MM.1S (cell line): ENCODE results near the gene TAF1A.

ENCODE experiments used
- DNase-seq: peaks from one replicate; pipeline ENCODE4 v3.0.0-alpha.2; 2015
- H2AFZ ChIP-seq: fragments of 300-600 bp; sonication (generic); 2 replicates; pipeline ENCODE4 v1.6.0; 2016; ENCODE audit warnings: antibody characterized with exemption, low read length
- H3F3A ChIP-seq: fragments of 300-600 bp; sonication (generic); 2 replicates; pipeline ENCODE4 v1.6.1; 2016; ENCODE audit warnings: mild to moderate bottlenecking, antibody characterized with exemption, low read length, moderate library complexity, mixed read lengths; ENCODE audit not compliant: insufficient read depth
- H3K27ac ChIP-seq: fragments of 300-600 bp; sonication (generic); 2 replicates; pipeline ENCODE4 v1.5.1; 2016; ENCODE audit warnings: mild to moderate bottlenecking, low read length
- H3K27me3 ChIP-seq: fragments of 300-600 bp; sonication (generic); replicated peaks from 2 replicates; pipeline ENCODE4 v1.6.0; 2016; ENCODE audit warnings: low read length; ENCODE audit not compliant: insufficient read depth
- H3K36me3 ChIP-seq: fragments of 300-600 bp; sonication (generic); replicated peaks from 2 replicates; pipeline ENCODE4 v1.6.1; 2016; ENCODE audit warnings: mild to moderate bottlenecking, low read length, mixed read lengths; ENCODE audit not compliant: insufficient read depth
- H3K4me1 ChIP-seq: fragments of 300-600 bp; sonication (generic); 2 replicates; pipeline ENCODE4 v1.6.1; 2016; ENCODE audit warnings: low read length, mixed read lengths
- H3K4me2 ChIP-seq: fragments of 300-600 bp; sonication (generic); 2 replicates; pipeline ENCODE4 v1.6.0; 2016; ENCODE audit warnings: low read depth, low read length
- H3K4me3 ChIP-seq: fragments of 300-600 bp; sonication (generic); 2 replicates; pipeline ENCODE4 v1.5.1; 2016; ENCODE audit warnings: low read length, mixed read lengths
- H3K79me2 ChIP-seq: fragments of 300-600 bp; sonication (generic); 2 replicates; pipeline ENCODE4 v1.6.1; 2016; ENCODE audit warnings: mixed run types, low read length, mixed read lengths
- H3K9ac ChIP-seq: fragments of 300-600 bp; sonication (generic); 2 replicates; pipeline ENCODE4 v1.6.1; 2016; ENCODE audit warnings: low read length, mixed read lengths
- H3K9me2 ChIP-seq: fragments of 300-600 bp; sonication (generic); replicated peaks from 2 replicates; pipeline ENCODE4 v1.6.1; 2016; ENCODE audit warnings: mild to moderate bottlenecking, low read length, mixed read lengths; ENCODE audit not compliant: insufficient read depth
- H3K9me3 ChIP-seq: fragments of 300-600 bp; sonication (generic); replicated peaks from 2 replicates; pipeline ENCODE4 v1.6.1; 2016; ENCODE audit warnings: mild to moderate bottlenecking, low read length, mixed read lengths; ENCODE audit not compliant: insufficient read depth
- H4K20me1 ChIP-seq: fragments of 300-600 bp; sonication (generic); 2 replicates; pipeline ENCODE4 v1.6.1; 2016; ENCODE audit warnings: mild to moderate bottlenecking, low read length, moderate library complexity, mixed read lengths; ENCODE audit not compliant: insufficient read depth
- CTCF ChIP-seq: fragments of 300-600 bp; sonication (generic); IDR thresholded peaks from 2 replicates; pipeline ENCODE4 v1.5.1; 2016; ENCODE audit warnings: antibody characterized with exemption, low read length, mixed read lengths
- EZH2 ChIP-seq: fragments of 300-600 bp; sonication (generic); optimal IDR thresholded peaks from 2 replicates; pipeline ENCODE3; 2017; ENCODE audit warnings: low read depth, mild to moderate bottlenecking, antibody characterized with exemption, low read length, mixed read lengths
- EZH2phosphoT487 ChIP-seq: fragments of 300-600 bp; sonication (generic); IDR thresholded peaks from 2 replicates; pipeline ENCODE4 v1.6.1; 2018; ENCODE audit warnings: antibody characterized with exemption, low read length

TAF1A gene

DNA sequence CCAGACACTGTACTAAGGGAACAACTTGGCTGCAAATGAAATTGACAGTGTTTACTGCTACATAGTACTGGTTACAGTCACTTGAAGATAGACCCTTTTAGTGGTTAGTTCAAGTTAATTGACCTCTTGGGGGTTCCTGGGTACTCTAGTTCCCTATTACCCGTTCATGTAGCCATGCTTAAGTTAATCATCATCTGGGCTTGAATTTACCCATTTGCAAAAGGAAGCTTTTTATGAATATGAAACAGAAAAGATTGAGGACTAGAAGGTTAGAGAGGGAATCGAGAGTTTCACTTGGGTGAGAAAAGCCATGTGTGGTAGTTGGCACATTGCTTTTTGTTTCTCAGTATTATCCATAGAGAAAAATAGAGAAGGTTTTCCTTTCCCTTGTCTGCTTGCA, 30.8 kb upstream of the TAF1A start:
- Histone ChIP-seq H4K20me1 (no peaks in the 10 kb centered on the region), H3K4me3 (no peak overlapping the region), H3K27ac (no peak overlapping the region), H2AFZ (no peak overlapping the region), H3K9me2 (no peaks in the 10 kb centered on the region), H3K9me3 (no peaks in the 10 kb centered on the region), H3K4me1 (peaks cover 28% of the 10 kb centered on the region), H3K36me3 (no peaks in the 10 kb centered on the region), H3K27me3 (no peaks in the 10 kb centered on the region), H3K79me2 (peaks cover 12% of the 10 kb centered on the region), H3F3A (peaks cover 12% of the 10 kb centered on the region), H3K9ac (no peak overlapping the region), H3K4me2 (peak overlapping the region; percentile 22; the same call in 1 of the 2 replicates)
- TF ChIP-seq EZH2 (no peak), CTCF (no peak), EZH2phosphoT487 (no peak)
- DNase-seq = peak; percentile 45

DNA sequence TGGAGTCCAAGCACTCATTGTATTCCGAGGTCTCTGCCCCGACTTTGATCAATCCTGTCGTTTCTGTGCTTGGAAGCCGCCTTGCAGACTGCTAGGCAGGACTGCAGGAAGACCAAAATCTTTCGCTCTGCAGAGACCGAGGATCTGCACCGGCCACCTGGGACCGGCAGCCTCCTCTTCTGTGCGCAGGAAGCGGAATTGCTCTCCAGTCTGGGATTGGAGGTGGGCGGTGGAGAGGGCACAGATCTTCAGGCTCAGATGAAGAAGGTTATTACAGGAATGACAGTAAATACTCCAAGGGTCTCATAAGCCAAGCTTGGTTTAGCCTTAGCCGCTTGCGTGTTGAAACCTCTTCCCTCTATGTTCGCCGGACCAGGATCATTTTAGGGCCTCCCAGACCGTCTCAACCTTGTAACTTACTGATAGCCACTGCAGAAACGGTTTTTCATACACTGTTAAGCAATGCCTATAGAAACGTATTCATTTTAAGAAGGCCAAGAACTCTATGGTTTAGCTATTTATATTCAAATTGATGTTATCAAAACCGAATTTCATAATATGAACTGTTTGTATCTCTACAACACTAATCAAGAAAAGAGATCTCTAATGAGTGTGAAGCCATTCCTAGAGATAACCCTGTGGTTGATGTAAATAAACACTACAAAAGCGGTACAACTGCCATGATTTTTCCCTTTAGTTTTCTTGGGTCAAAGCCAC, 29.3 kb upstream of the TAF1A start:
- Histone ChIP-seq H3K9me3 (no peaks in the 10 kb centered on the region), H3K4me3 (peak overlapping the region; percentile 70), H3K27ac (no peak overlapping the region), H4K20me1 (no peaks in the 10 kb centered on the region), H3K4me2 (peak overlapping the region; percentile 78), H3F3A (peaks cover 12% of the 10 kb centered on the region), H3K9ac (no peak overlapping the region), H3K9me2 (no peaks in the 10 kb centered on the region), H3K4me1 (peaks cover 28% of the 10 kb centered on the region), H3K27me3 (no peaks in the 10 kb centered on the region), H3K79me2 (peaks cover 12% of the 10 kb centered on the region), H3K36me3 (no peaks in the 10 kb centered on the region), H2AFZ (peak overlapping the region; percentile 13; the same call in 1 of the 2 replicates)
- DNase-seq = no peak
- TF ChIP-seq EZH2 (no peak), CTCF (no peak), EZH2phosphoT487 (no peak)

DNA sequence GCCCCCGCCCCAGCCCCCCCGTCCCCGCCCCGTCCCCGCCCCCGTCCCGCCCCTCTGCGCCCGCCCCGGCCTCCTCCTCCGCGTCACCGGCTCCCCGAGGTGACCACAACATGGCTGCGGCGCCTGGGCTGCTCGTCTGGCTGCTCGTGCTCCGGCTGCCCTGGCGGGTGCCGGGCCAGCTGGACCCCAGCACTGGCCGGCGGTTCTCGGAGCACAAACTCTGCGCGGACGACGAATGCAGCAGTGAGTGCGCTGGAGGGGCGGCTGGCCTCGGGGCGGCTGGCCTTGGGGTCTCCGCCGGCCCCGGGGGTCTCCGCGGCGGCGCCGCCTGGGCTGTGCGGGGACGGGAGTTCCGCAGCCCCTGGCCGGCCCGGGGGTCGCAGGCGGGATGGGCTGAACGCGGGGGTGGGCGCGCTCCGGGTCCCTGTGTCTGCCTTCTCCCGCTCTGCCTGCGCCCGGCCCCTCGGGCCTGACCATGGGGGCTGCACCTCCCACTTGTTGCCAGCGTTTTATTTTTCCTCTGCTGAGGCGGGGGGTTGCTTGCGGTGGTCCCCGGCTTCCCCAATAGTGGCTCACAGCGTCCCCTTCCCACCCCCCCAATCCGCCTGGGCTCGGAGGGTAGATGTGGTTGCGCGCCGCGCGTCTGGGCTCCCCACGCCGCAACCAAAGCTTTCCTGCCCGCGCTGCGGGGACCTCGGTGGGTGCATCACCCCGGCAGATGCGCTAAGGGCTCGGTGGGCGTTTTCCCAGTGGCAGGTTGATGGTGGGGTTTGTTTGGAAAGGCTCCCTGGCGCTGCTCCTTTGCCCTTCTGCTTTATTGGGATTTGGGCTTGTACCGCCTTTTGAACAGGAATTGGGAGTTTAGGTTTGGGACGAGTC, 28.5 kb upstream of the TAF1A start, which contains the start of gene MIA3:
Gene MIA3 (plus strand): TSS at position 97 of the 879 bp plus-strand sequence. CDS start 14 bp downstream, at position 111.
- H3K4me2 ChIP-seq = peak within 1 kb of the TSS; percentile 79
- H3F3A ChIP-seq = peaks cover 12% of the 10 kb centered on the region
- H3K4me3 ChIP-seq = peak within 1 kb of the TSS; percentile 70
- no peaks in the 10 kb centered on the region for H3K36me3 ChIP-seq
- H3K4me1 ChIP-seq = peaks cover 28% of the 10 kb centered on the region
- peak within 1 kb of the TSS; percentile 94 for H2AFZ ChIP-seq
- H3K9me3 ChIP-seq = no peaks in the 10 kb centered on the region
- H3K27me3 ChIP-seq = no peaks in the 10 kb centered on the region
- DNase-seq = peak; percentile 76
- no peaks in the 10 kb centered on the region for H3K9me2 ChIP-seq
- H4K20me1 ChIP-seq = no peaks in the 10 kb centered on the region
- peaks cover 12% of the 10 kb centered on the region for H3K79me2 ChIP-seq
- H3K27ac ChIP-seq = peak within 1 kb of the TSS; percentile 31; the same call in 1 of the 2 replicates
- peak within 1 kb of the TSS; percentile 62 for H3K9ac ChIP-seq
- no peak for TF ChIP-seq EZH2phosphoT487
- TF ChIP-seq EZH2 = no peak
